Lower lobe of right lung (tissue), 2 donors: ENCODE results near the gene HTR3D. TPM values are rescaled to one million over a fixed set of nuclear protein-coding genes. Genes with fewer than 3 reads are reported as not detected.

Source experiments
- ATAC-seq, 2 donors: fragments of 200-7000 bp; cut with Tn5 transposase; one replicate each; pipeline ENCODE4 v1.9.1; 2020 to 2022; ENCODE audit warnings: mild to moderate bottlenecking in 2 of 2, moderate library complexity in 2 of 2
- DNase-seq: peaks from one replicate; pipeline ENCODE4 v3.0.0-alpha.2; 2020
- H3K27ac ChIP-seq: fragments of 200-600 bp; one replicate; pipeline ENCODE4 v1.8.0; 2022
- H3K27me3 ChIP-seq: fragments of 200-600 bp; one replicate; pipeline ENCODE4 v1.8.0; 2022; ENCODE audit warnings: low read depth
- H3K36me3 ChIP-seq: fragments of 200-600 bp; one replicate; pipeline ENCODE4 v1.8.0; 2022; ENCODE audit warnings: mild to moderate bottlenecking
- H3K4me1 ChIP-seq: fragments of 200-600 bp; one replicate; pipeline ENCODE4 v1.8.0; 2022
- H3K4me3 ChIP-seq: fragments of 200-600 bp; one replicate; pipeline ENCODE4 v1.8.0; 2022; ENCODE audit warnings: mild to moderate bottlenecking
- H3K9me3 ChIP-seq: fragments of 200-600 bp; one replicate; pipeline ENCODE4 v1.8.0; 2022
- intact Hi-C: fragments of 100-400 bp; cut with DNase I; formaldehyde crosslinking; loops from one replicate; pipeline ENCODE4 v1.11.0; 2022
- total RNA-seq: library from RNA; stranded (reverse); fragmentation: NEBNext Ultra II Directional; extraction: Animal tissue kit (Norgen Biotek cat#: 25700); gene quantifications from one replicate; pipeline ENCODE4 v1.2.1, GENCODE V29; 2021
- TF ChIP-seq, protein P1 (sequence below): fragments of 200-600 bp; IDR thresholded peaks from one replicate; pipeline ENCODE4 v1.8.0; 2022; ENCODE audit warnings: antibody characterized with exemption, mild to moderate bottlenecking
- donor health status: DM: no; HTN: yes; CAD: no; lungs with severe emphysema.

Gene HTR3D
- total RNA-seq, 1 donor from 2014 or later: not detected

DNA sequence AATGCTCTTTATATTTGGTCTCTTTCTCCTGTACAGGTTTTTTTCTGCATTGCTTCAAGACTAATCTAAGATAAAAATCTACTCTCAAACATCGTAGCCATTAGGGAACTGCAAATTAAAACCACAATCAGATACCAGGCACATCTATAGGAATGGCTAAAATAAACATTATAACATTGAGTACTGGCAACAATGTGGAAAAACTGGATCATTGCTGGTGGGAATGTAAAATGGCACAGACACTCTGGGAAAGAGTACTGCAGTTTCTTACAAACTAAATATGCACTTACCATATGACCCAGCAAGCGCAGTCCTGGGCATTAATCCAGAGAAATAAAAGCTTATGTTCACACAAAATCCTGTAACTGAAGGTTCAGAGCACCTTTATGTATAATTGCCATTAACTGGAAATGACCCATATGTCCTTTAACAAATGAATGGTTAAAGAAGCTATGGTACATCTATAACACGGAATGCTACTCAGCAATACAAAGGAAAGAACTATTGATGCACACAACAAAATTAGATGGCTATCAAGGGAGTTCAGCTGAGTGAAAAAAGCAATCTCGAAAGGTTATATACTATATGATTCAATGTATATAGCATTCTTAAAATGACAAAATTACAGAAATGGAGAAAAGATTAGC, 20.2 kb upstream of the HTR3D start:
- TF ChIP-seq, protein P1, sequence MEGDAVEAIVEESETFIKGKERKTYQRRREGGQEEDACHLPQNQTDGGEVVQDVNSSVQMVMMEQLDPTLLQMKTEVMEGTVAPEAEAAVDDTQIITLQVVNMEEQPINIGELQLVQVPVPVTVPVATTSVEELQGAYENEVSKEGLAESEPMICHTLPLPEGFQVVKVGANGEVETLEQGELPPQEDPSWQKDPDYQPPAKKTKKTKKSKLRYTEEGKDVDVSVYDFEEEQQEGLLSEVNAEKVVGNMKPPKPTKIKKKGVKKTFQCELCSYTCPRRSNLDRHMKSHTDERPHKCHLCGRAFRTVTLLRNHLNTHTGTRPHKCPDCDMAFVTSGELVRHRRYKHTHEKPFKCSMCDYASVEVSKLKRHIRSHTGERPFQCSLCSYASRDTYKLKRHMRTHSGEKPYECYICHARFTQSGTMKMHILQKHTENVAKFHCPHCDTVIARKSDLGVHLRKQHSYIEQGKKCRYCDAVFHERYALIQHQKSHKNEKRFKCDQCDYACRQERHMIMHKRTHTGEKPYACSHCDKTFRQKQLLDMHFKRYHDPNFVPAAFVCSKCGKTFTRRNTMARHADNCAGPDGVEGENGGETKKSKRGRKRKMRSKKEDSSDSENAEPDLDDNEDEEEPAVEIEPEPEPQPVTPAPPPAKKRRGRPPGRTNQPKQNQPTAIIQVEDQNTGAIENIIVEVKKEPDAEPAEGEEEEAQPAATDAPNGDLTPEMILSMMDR: no peak
- ATAC-seq: peak in 1 of 2 donors; percentile 9
- Histone ChIP-seq H3K4me3 (no peak overlapping the region), H3K36me3 (peaks cover 25% of the 10 kb centered on the region), H3K27me3 (no peaks in the 10 kb centered on the region), H3K4me1 (peaks cover 14% of the 10 kb centered on the region), H3K27ac (no peak overlapping the region), H3K9me3 (no peaks in the 10 kb centered on the region)
- intact Hi-C loops: loop anchor here (10.0 kb wide), 1 partner anchor 117 kb away; no protein-coding TSS in a partner anchor
- DNase-seq: no peak

DNA sequence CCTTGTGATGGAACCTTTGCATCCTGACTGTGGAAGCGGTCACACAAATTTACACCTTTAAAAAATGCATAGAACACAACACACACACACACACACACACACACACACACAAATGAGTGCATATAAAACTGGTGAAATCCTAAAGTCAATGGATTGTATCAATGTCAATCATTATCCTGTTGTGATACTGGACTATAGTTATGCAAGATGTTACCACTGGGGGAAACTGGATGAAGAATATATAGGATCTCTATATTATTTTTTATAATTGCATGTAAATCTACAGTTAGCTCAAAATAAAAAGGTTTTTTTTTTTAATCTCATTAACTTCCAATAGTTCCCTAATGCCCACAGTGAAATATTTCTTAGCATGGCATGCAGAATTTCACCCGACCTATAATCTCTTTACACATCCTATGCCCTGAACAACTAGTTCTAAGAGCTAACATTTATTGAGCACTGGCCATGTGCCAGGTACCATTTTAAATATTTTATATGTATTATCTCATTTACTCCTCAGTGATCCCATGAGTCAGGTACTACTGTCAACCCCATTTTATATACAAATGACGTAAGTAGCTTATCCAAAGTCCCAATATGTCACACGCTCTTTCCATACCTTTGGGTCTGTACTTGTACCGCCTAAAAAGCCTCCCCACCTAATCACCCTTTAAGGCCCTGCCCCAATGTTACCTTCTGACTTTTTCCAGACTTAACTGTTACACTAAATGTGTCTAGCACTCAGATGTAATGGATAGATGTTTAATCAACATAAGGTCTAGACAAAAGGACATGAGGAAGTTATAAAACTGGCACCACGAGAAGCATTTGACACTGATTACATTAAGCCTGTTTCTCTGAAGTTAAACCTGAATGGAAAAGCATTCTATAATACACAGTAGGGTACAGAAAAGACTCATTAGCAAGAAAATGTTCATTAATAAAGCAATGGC, 19.3 kb upstream of the HTR3D start:
- ATAC-seq (no peak), DNase-seq (no peak)
- intact Hi-C loops: loop anchor here (10.0 kb wide), 1 partner anchor 117 kb away; no protein-coding TSS in a partner anchor
- Histone ChIP-seq H3K36me3 (peaks cover 25% of the 10 kb centered on the region), H3K9me3 (no peaks in the 10 kb centered on the region), H3K27ac (no peak overlapping the region), H3K4me3 (no peak overlapping the region), H3K4me1 (peaks cover 18% of the 10 kb centered on the region), H3K27me3 (no peaks in the 10 kb centered on the region)
- TF ChIP-seq, protein P1: no peak

DNA sequence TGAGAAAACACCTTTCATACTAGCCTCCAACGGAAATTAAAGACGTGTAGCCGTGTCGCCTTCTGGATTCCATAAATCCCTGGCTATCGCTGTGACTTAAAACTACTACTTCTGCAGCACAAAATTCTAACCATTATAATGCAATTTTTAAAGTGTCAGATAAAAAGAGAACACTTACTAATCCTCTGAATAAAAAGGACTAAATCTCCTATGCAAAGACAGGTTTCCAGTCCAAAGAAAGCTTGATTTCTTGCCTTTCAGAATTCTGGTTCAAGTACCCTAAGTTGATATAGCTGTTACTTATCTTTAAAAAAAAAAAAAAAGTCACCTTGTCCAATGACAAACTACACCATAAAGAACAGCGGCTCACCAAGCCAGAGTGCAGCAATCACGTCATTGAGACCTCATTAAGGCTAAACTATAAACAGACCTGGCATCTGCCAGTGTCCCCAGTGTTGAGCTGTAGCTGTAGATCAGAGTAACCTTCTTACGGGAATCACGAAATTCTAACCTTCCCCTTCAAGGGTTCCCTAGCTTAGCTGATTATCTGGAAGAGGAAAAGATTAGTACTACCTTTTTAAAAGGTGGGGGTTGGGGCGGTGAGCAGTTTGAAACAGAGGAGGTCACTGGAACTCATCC, 16.0 kb upstream of the HTR3D start:
- intact Hi-C loops: loop anchor here (10.0 kb wide), 1 partner anchor 121 kb away; no protein-coding TSS in a partner anchor
- H3K36me3 ChIP-seq: peaks cover 25% of the 10 kb centered on the region
- no peak overlapping the region for H3K27ac ChIP-seq
- H3K9me3 ChIP-seq: no peaks in the 10 kb centered on the region
- TF ChIP-seq, protein P1: no peak
- H3K27me3 ChIP-seq: no peaks in the 10 kb centered on the region
- ATAC-seq (no peak), DNase-seq (no peak)
- H3K4me1 ChIP-seq: peaks cover 11% of the 10 kb centered on the region
- peak overlapping the region; percentile 2 for H3K4me3 ChIP-seq

DNA sequence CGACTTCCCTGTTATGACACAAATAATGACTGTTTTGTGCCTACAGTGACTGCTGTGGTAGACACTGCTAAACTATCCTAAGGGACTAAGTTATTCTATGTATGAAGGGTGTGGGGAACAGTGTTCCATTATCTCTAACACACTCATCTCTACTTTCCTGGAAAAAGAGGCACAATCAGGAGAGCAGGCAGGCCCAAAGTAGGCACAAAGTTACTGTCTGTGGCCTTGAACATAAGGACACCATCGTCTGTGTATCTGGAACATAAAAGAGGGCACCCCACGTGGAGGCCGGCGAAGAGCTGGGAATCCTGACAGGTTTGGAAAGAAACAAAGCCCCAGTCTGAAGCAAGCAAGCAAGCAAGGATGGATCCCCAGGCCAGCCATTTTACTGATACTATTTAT, 15.4 kb upstream of the HTR3D start:
- Histone ChIP-seq H3K4me3 (peak overlapping the region; percentile 2), H3K36me3 (peaks cover 22% of the 10 kb centered on the region), H3K9me3 (no peaks in the 10 kb centered on the region), H3K27ac (no peak overlapping the region), H3K27me3 (no peaks in the 10 kb centered on the region), H3K4me1 (peaks cover 11% of the 10 kb centered on the region)
- ATAC-seq: no peak
- DNase-seq: no peak
- TF ChIP-seq, protein P1: no peak
- intact Hi-C loops: loop anchor here (10.0 kb wide), 1 partner anchor 121 kb away; no protein-coding TSS in a partner anchor
